Uterus (tissue), 2 donors: ENCODE data around the gene PLCG1.

Experiments used
- POLR2A ChIP-seq, 2 donors: fragments of 450-650 bp; IDR thresholded peaks; one replicate each; pipeline ENCODE4 v1.6.1; 2016; ENCODE audit warnings: antibody characterized with exemption in 2 of 2, mild to moderate bottlenecking in 1 of 2, moderate library complexity in 1 of 2
- TF ChIP-seq, protein P1 (sequence below), 4 experiments: fragments of 200-600 bp in 2 of 4; fragments of 450-650 bp in 2 of 4; sonication (generic) in 2 of 4; IDR thresholded peaks; one replicate each; pipeline ENCODE4 v1.5.1; 2016 to 2019; ENCODE audit warnings: antibody characterized with exemption in 4 of 4, mild to moderate bottlenecking in 2 of 4, moderate library complexity in 1 of 4

DNA sequence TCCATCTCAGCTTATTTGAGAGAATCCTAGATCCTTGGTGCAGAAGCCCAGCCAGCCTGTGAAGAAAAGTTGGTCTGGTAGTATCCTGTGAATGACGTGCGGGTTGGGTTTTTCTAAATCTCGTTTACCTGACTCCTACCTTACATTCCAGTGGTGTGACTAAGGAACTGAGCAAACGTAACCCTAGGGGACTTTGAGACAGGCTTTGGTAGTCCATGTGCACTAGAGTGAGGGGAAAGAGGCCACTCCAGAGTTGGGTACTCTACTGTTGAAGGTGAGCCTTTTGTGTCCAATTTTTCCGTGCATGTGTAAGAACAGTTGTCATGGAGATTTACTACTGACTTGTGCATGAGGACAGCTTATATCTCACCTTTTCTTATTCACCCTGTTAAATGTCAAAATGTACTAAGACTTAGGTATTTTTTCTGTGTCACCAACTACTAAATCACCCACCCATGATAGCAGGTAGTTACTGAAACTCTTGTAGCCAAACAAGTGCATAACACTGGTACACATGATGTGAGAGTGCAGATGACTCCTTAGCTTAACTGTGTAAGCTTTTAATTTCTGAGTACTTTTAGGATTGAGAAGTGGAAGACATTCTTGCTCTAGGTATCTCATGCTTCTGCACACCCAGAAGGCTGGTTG, 26.3 kb upstream of the PLCG1 start:
- no peak for TF ChIP-seq POLR2A (IDR thresholded peaks at IDR 0.05)
- TF ChIP-seq, protein P1, sequence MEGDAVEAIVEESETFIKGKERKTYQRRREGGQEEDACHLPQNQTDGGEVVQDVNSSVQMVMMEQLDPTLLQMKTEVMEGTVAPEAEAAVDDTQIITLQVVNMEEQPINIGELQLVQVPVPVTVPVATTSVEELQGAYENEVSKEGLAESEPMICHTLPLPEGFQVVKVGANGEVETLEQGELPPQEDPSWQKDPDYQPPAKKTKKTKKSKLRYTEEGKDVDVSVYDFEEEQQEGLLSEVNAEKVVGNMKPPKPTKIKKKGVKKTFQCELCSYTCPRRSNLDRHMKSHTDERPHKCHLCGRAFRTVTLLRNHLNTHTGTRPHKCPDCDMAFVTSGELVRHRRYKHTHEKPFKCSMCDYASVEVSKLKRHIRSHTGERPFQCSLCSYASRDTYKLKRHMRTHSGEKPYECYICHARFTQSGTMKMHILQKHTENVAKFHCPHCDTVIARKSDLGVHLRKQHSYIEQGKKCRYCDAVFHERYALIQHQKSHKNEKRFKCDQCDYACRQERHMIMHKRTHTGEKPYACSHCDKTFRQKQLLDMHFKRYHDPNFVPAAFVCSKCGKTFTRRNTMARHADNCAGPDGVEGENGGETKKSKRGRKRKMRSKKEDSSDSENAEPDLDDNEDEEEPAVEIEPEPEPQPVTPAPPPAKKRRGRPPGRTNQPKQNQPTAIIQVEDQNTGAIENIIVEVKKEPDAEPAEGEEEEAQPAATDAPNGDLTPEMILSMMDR (IDR thresholded peaks at IDR 0.05): no peak
